ENCODE results near the gene PXMP2. TPM values are rescaled to one million over a fixed set of nuclear protein-coding genes. Genes with fewer than 3 reads are reported as not detected.
"Not testable (repeated sequence)": the region's sequence is repeated elsewhere in the genome, so short reads cannot be mapped to it uniquely, and the experiment has no call there.

PXMP2 gene
- total RNA-seq, 1 donor from 2014 or later, result 31.5 TPM

GRCh38 chr12:132723764-132724140, 36.4 kb downstream of the PXMP2 start:
- DNase-seq, result no peak

- DNase-seq, result peak; percentile 85
These were observed 37.3 kb downstream of the PXMP2 start for GRCh38 chr12:132724506-132725241.

GRCh38 chr12:132726386-132726785, 39.0 kb downstream of the PXMP2 start:
- no peak for DNase-seq

- no peak for DNase-seq
These were observed 39.9 kb downstream of the PXMP2 start for GRCh38 chr12:132727091-132727794.

GRCh38 chr12:132728502-132728901, 41.1 kb downstream of the PXMP2 start:
- DNase-seq, result no peak

- no peak for DNase-seq
These were observed 42.3 kb downstream of the PXMP2 start for GRCh38 chr12:132729541-132730320.

GRCh38 chr12:132730353-132730752, 43.0 kb downstream of the PXMP2 start:
- no peak for DNase-seq

- no peak for DNase-seq
These were observed 44.2 kb downstream of the PXMP2 start for GRCh38 chr12:132731574-132731973.

- DNase-seq, result no peak
These were observed 46.8 kb downstream of the PXMP2 start for GRCh38 chr12:132734206-132734605.

- DNase-seq, result no peak
These were observed 48.1 kb downstream of the PXMP2 start for GRCh38 chr12:132735496-132735895.

- DNase-seq, result no peak
These were observed 49.0 kb downstream of the PXMP2 start for GRCh38 chr12:132736378-132736777.

- no peak for DNase-seq
These were observed 49.5 kb downstream of the PXMP2 start for GRCh38 chr12:132736913-132737312.

- no peak for DNase-seq
These were observed 52.4 kb downstream of the PXMP2 start for GRCh38 chr12:132739600-132740312.

GRCh38 chr12:132740313-132740646, 52.9 kb downstream of the PXMP2 start:
- no peak for DNase-seq

- no peak for DNase-seq
These were observed 53.3 kb downstream of the PXMP2 start for GRCh38 chr12:132740652-132741051.

GRCh38 chr12:132741620-132742019, 54.2 kb downstream of the PXMP2 start:
- no peak for DNase-seq

- DNase-seq, result no peak
These were observed 56.4 kb downstream of the PXMP2 start for GRCh38 chr12:132743831-132744230.

- DNase-seq, result no peak
These were observed 59.2 kb downstream of the PXMP2 start for GRCh38 chr12:132746613-132747012.

GRCh38 chr12:132747395-132747794, 60.0 kb downstream of the PXMP2 start:
- DNase-seq, result no peak

- no peak for DNase-seq
These were observed 60.5 kb downstream of the PXMP2 start for GRCh38 chr12:132747896-132748295.

- no peak for DNase-seq
These were observed 60.9 kb downstream of the PXMP2 start for GRCh38 chr12:132748319-132748718.

GRCh38 chr12:132753670-132754069, 66.3 kb downstream of the PXMP2 start:
- DNase-seq, result not testable (repeated sequence)
